Neural cell (in vitro differentiated cells): Measurements from ENCODE around the gene CXCL10. TPM values are rescaled to one million over a fixed set of nuclear protein-coding genes. Genes with fewer than 3 reads are reported as not detected.

ENCODE experiments used
- H2AFZ ChIP-seq: fragments of 200-600, 300-800 bp; sonication (generic), shearing (Covaris generic); 2 replicates; pipeline ENCODE4 v1.6.0; 2014; ENCODE audit warnings: low read depth, mild to moderate bottlenecking, antibody characterized with exemption, low read length, moderate library complexity
- H3F3A ChIP-seq: fragments of 200-600 bp; shearing (Covaris generic); 2 replicates; pipeline ENCODE4 v1.6.1; 2016; ENCODE audit warnings: mild to moderate bottlenecking, moderate library complexity, mixed read lengths, antibody characterized with exemption, low read length; ENCODE audit not compliant: insufficient read depth, poor library complexity, severe bottlenecking
- H3K27ac ChIP-seq: fragments of 200-600, 300-800 bp; sonication (generic), shearing (Covaris generic); 2 replicates; pipeline ENCODE4 v1.5.1; 2014; ENCODE audit warnings: mild to moderate bottlenecking, low read length, moderate library complexity
- H3K27me3 ChIP-seq: fragments of 300-800, 200-600 bp; sonication (generic), shearing (Covaris generic); 2 replicates; pipeline ENCODE4 v1.6.0; 2014; ENCODE audit warnings: mild to moderate bottlenecking, low read depth, low read length, moderate library complexity; ENCODE audit not compliant: insufficient read depth
- H3K36me3 ChIP-seq: fragments of 300-800, 200-600 bp; sonication (generic), shearing (Covaris generic); 2 replicates; pipeline ENCODE4 v1.5.1; 2014; ENCODE audit warnings: mild to moderate bottlenecking, antibody characterized with exemption, low read length, moderate library complexity; ENCODE audit not compliant: insufficient read depth
- H3K4me2 ChIP-seq: fragments of 300-800, 200-600 bp; sonication (generic), shearing (Covaris generic); 2 replicates; pipeline ENCODE4 v1.6.0; 2014; ENCODE audit warnings: mild to moderate bottlenecking, low read length
- H3K4me3 ChIP-seq: fragments of 300-800, 200-600 bp; sonication (generic), shearing (Covaris generic); 2 replicates; pipeline ENCODE4 v1.5.1; 2014; ENCODE audit warnings: mild to moderate bottlenecking, low read length, moderate library complexity
- H3K79me2 ChIP-seq: fragments of 200-600 bp; shearing (Covaris generic); replicated peaks from 2 replicates; pipeline ENCODE4 v1.6.0; 2014; ENCODE audit warnings: mild to moderate bottlenecking, low read length, moderate library complexity; ENCODE audit not compliant: insufficient read depth
- H3K9ac ChIP-seq: fragments of 300-800, 200-600 bp; sonication (generic), shearing (Covaris generic); 2 replicates; pipeline ENCODE4 v1.6.1; 2016; ENCODE audit warnings: mild to moderate bottlenecking, low read length, mixed read lengths
- H3K9me2 ChIP-seq: fragments of 200-600 bp; shearing (Covaris generic); 2 replicates; pipeline ENCODE4 v1.6.1; 2016; ENCODE audit warnings: mild to moderate bottlenecking, low read length, mixed read lengths; ENCODE audit not compliant: insufficient read depth
- H3K9me3 ChIP-seq: fragments of 200-600, 300-800 bp; sonication (generic), shearing (Covaris generic); 2 replicates; pipeline ENCODE4 v1.6.1; 2016; ENCODE audit warnings: mild to moderate bottlenecking, mixed run types, low read length, moderate library complexity, mixed read lengths
- H4K20me1 ChIP-seq: fragments of 200-600 bp; shearing (Covaris generic); 2 replicates; pipeline ENCODE4 v1.6.1; 2016; ENCODE audit warnings: mild to moderate bottlenecking, mixed run types; ENCODE audit not compliant: insufficient read depth
- CTCF ChIP-seq: fragments of 450-650 bp; IDR thresholded peaks from 2 replicates; pipeline ENCODE4 v1.5.1; 2014; ENCODE audit warnings: antibody characterized with exemption, mild to moderate bottlenecking, moderate library complexity; ENCODE audit not compliant: poor library complexity, severe bottlenecking
- EZH2 ChIP-seq: fragments of 200-600, 300-800 bp; shearing (Covaris generic), sonication (generic); IDR thresholded peaks from 2 replicates; pipeline ENCODE4 v1.6.1; 2014; ENCODE audit warnings: antibody characterized with exemption, low read length, borderline replicate concordance, mild to moderate bottlenecking; ENCODE audit not compliant: insufficient read depth, poor library complexity, severe bottlenecking
- MXI1 ChIP-seq: fragments of 450-650 bp; conservative IDR thresholded peaks from 2 replicates; pipeline ENCODE4 v1.6.1; 2014; ENCODE audit warnings: antibody characterized with exemption, mild to moderate bottlenecking; ENCODE audit not compliant: poor library complexity, severe bottlenecking
- POLR2AphosphoS5 ChIP-seq: IDR thresholded peaks from 2 replicates; pipeline ENCODE4 v1.6.1; 2012
- RAD21 ChIP-seq: fragments of 450-650 bp; conservative IDR thresholded peaks from 2 replicates; pipeline ENCODE4 v1.6.1; 2014; ENCODE audit warnings: antibody characterized with exemption, mild to moderate bottlenecking, moderate library complexity
- SMC3 ChIP-seq: fragments of 450-650 bp; conservative IDR thresholded peaks from 2 replicates; pipeline ENCODE4 v1.6.1; 2014; ENCODE audit warnings: antibody characterized with exemption, mild to moderate bottlenecking, moderate library complexity; ENCODE audit not compliant: poor library complexity
- TAF1 ChIP-seq: IDR thresholded peaks from 2 replicates; pipeline ENCODE4 v1.6.1; 2012; ENCODE audit warnings: low read depth
- polyA minus RNA-seq: library from RNA; depleted of rRNA, polyadenylated mRNA; stranded (reverse); fragments of >200 nt; gene quantifications from 2 replicates; pipeline ENCODE4 v1.2.3, GENCODE V29; 2014
- polyA plus RNA-seq: library from polyadenylated mRNA; depleted of rRNA; stranded (reverse); fragments of >200 nt; gene quantifications from 2 replicates; pipeline ENCODE4 v1.2.3, GENCODE V29; 2014

Gene CXCL10
- polyA plus RNA-seq: not detected in 2 replicates
- not detected in 2 replicates for polyA minus RNA-seq

- Histone ChIP-seq H3K36me3 (no peaks in the 10 kb centered on the region), H3K27ac (no peak within 1 kb of the TSS), H2AFZ (no peak within 1 kb of the TSS), H3K9ac (no peak within 1 kb of the TSS), H3K4me3 (no peak within 1 kb of the TSS), H3K9me3 (no peaks in the 10 kb centered on the region), H3K4me2 (no peak within 1 kb of the TSS), H3K9me2 (no peaks in the 10 kb centered on the region), H3K27me3 (no peaks in the 10 kb centered on the region), H4K20me1 (no peaks in the 10 kb centered on the region), H3F3A (no peaks in the 10 kb centered on the region), H3K79me2 (no peaks in the 10 kb centered on the region)
- TF ChIP-seq SMC3 (no peak), EZH2 (no peak), MXI1 (no peak), CTCF (no peak)
These were observed at the start of gene CXCL10 for GRCh38 chr4:76023389-76023788. CXCL10 (minus strand) TSS chr4:76023497; CDS start chr4:76023431, 66 bp downstream.

- no peak for TF ChIP-seq RAD21
- H3F3A ChIP-seq: no peaks in the 10 kb centered on the region
- no peak overlapping the region for H3K4me3 ChIP-seq
- no peaks in the 10 kb centered on the region for H4K20me1 ChIP-seq
- H3K9ac ChIP-seq: no peak overlapping the region
- H2AFZ ChIP-seq: no peak overlapping the region
- no peaks in the 10 kb centered on the region for H3K27me3 ChIP-seq
- H3K4me2 ChIP-seq: no peak overlapping the region
- no peaks in the 10 kb centered on the region for H3K36me3 ChIP-seq
- H3K27ac ChIP-seq: no peak overlapping the region
- H3K9me2 ChIP-seq: no peaks in the 10 kb centered on the region
- no peaks in the 10 kb centered on the region for H3K79me2 ChIP-seq
- H3K9me3 ChIP-seq: no peaks in the 10 kb centered on the region
These were observed 49.5 kb upstream of the CXCL10 start for GRCh38 chr4:76072760-76073159.

GRCh38 chr4:76067652-76068286 lies 44.5 kb upstream of the CXCL10 start:
- Histone ChIP-seq H3F3A (no peaks in the 10 kb centered on the region), H3K4me3 (no peak overlapping the region), H3K4me2 (no peak overlapping the region), H3K36me3 (no peaks in the 10 kb centered on the region), H3K27me3 (no peaks in the 10 kb centered on the region), H4K20me1 (no peaks in the 10 kb centered on the region), H3K27ac (no peak overlapping the region), H3K79me2 (no peaks in the 10 kb centered on the region), H3K9me2 (no peaks in the 10 kb centered on the region), H2AFZ (no peak overlapping the region), H3K9me3 (no peaks in the 10 kb centered on the region), H3K9ac (no peak overlapping the region)
- TF ChIP-seq TAF1 (no peak), CTCF (peak; percentile 69), RAD21 (peak; percentile 67), SMC3 (peak; percentile 44), POLR2AphosphoS5 (no peak)
